HPDE6-E6E7 (cell line): ENCODE data around the gene ATIC.

Experiments used
- DNase-seq: peaks from one replicate; pipeline ENCODE4 v3.0.0; 2011; ENCODE audit warnings: missing footprints; ENCODE audit errors: extremely low spot score

The ATIC gene

DNA sequence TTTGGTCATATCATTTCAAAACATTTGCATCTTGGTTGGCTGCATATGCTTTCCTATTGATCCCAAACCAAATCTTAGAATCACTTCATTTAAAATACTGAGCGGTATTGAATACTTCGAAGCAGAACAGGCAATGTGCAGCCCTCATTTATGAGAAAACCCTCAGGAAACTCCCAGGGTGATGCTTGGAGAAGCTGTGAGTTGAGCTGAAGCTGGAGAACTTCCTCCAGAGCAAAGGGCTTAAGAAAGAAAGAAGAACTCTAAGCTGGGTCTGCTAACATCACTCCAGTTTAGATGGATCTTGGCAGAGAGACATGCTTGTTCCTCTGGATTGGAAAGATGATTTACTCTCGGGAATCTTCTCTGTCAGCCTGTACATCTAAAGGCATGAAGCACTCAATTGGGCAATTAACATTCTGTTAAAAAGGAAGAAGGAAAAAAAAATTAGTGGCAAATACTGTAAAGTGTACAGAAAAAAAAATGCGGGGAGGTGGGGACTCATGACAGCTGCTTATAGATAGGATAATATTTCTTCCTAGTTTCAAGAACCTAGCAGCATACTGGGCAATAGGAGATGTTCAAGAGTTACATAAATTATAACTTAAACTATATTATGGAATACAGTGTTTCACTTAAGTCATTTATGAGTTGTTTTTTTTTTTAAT is 49.5 kb downstream of the ATIC start:
- no peak for DNase-seq

- no peak for DNase-seq
These were observed 50.2 kb downstream of the ATIC start for GRCh38 chr2:215361876-215362561.

DNA sequence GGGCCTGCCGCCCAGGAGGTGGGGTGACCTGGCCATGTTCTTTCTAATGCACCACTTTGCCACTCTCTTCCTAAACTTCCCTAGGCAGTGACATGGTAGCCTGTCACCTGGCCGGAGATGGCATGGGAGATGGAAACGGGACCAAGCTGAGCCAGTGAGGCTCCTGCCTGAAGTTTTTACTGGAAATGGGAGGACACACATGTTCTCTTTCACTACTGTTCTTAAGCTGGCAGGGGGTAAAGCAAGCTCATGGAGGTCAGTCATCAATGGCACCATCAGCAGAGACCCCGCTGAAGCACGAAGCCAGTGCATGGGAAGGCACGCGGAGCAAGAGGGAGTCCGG is 50.7 kb downstream of the ATIC start:
- no peak for DNase-seq

GRCh38 chr2:215363039-215363438 is 51.2 kb downstream of the ATIC start:
- no peak for DNase-seq

DNA sequence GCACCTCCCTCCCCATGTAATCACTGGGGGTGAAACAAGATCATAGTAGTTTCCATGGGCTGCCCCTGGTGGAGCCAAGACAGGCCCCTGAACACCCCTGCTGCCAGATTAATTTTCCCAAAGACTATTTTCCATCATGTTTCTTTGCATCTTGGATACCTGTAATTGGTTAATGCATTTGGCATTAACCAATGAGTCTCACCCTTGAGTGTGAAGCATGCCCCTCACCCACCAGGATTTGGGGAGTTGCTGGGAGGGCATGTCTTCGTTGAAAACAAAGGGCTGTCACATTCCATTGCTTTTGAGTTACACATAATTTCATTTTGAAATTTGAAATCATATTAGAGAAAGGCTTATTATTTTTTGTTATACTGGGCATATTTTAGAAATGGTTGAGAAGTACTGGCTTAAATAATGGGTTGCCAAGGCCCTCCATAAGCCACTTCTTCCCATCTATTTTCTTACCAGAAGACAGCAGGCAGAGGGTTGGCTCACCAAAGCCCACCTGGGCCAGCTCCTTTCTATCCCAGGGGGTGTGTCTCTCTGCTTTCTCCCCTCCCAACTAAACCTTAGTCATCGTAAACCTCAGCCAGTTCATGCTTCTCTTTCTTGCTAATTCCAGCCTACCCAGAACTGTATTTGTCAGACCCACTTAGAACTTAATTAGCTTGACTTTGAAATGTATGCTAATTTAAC is 51.8 kb downstream of the ATIC start:
- DNase-seq, result no peak

DNA sequence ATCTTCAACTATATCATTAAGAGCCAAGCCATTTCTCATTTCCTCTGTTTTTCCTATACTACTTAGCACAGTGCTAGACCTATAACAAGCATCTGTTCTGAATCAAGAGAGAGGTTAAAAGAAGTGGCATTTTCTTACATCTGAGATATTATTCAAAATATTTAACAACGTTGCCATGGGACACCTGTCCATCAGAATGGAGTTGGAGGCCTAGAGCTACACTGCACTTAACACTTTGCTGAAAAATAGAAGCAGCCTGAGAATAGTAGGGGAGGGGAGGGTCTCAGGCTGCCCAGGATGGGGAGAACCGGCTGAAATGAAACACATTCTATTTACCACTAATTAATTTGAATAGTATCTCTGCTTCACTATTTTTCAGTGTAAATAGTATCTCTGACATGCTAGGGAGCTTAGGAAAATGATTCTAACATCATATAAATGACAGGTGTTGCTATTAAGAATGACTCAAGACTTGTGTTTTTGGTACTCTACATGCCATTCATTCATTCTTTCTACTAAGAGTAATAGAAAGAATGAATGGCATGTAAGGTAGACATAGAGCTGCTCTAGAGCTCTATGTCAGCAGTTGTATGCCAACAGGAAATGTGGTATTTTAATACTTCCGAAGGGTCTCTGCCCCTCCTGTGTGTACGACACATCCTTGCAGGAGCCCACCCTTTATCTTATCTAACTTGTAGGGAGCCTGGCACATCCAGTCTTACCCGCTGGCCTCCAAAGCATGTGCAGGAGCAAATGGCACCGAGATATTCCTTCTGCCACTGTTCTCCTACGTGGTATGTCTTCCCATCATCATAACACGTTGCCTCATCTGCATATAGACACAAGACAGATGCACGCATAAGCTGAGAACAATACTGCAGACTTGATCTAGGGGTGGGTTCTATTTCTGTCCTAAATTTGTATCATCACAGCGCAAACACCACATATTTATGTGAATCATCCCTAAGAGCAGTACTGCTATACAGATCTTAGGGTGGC is 52.6 kb downstream of the ATIC start:
- DNase-seq, result no peak

DNA sequence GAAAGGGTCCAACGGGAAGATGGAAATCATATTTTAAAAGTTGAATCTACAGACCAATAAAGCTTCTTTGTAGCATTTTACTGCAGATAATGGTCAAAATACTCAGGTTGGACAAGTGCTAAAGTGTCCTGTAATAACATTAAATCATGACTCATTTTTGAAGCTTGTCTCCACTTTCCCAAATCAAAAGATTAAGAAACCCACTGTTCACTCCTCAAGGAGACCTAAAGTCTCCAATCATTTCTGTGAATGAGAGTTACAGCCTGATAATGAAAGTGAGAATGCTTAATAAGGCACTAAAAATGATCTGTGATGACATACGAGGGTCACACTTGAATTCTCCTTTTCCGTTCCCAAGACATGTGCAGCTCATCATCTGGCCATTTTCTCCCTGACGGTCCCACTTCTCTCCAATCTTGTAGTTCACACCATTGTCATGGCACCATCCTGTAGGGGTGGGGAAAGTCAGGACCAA is 53.4 kb downstream of the ATIC start:
- no peak for DNase-seq

- DNase-seq, result no peak
These were observed 54.7 kb downstream of the ATIC start for GRCh38 chr2:215366440-215367032.

GRCh38 chr2:215367662-215368492 is 56.0 kb downstream of the ATIC start:
- peak; percentile 14 for DNase-seq

GRCh38 chr2:215368493-215368809 is 56.6 kb downstream of the ATIC start:
- no peak for DNase-seq

DNA sequence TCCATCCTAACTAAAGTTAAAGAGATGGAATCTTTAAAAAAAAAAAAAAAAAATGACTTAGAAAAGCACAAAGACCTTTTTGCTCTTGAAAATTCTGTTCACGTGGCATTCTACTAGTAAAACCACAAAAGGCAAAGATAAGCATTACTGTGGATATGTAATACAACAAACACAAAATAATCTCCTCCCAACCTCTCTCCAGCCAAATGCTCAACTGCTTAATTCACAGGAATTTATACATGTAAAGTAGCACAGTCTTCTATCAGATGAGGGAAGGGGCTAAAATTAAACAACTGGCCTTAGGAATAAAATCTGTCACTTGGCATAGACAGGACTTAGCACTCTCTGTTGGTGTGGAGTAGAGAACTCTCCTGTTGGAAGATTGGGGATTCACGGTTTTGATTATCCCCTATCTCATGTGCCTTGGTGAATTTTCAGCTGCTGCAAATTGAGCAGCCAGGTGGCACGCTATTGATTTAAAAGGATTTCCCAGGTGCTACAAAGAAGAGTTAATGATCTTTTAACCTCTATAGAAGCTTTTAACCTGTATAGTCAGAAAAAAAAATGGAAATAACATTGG is 57.4 kb downstream of the ATIC start:
- no peak for DNase-seq

DNA sequence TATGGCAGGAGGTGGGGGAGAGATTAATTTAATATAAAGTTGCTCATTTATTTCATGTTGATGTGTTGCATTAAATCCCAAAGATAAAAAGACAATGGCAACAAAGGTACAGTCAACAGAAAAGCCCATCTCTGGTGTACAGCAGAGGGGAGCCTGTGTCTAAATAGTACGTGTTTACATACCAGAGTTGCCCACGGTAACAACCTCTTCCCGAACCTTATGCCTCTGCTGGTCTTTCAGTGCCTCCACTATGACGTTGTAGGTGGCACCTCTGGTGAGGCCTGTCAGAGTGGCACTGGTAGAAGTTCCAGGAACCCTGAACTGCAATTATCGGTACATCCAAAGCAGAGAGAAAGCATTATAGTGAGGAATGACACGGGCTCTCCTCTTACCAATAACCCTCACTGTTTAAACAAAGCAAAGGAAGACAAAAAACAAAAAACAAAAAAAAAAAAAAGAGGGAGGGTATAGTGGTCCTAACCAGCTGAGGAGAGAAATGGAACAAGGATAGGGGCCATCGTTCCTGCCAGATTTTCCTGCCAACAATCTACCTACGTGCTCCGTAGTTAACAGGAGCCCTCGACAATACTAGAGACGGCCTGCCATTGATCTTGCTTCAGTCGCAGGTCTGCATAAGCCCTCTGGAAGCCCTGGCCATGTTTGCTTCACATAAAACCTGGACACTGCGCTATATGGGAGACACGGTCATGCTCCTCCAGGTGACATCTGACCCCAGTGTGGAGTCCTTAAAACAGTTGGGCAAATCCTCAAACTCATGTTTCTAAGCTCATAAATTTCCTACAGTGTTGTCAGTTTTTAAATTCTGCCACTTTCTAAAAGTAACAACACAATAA is 58.5 kb downstream of the ATIC start:
- DNase-seq, result no peak

DNA sequence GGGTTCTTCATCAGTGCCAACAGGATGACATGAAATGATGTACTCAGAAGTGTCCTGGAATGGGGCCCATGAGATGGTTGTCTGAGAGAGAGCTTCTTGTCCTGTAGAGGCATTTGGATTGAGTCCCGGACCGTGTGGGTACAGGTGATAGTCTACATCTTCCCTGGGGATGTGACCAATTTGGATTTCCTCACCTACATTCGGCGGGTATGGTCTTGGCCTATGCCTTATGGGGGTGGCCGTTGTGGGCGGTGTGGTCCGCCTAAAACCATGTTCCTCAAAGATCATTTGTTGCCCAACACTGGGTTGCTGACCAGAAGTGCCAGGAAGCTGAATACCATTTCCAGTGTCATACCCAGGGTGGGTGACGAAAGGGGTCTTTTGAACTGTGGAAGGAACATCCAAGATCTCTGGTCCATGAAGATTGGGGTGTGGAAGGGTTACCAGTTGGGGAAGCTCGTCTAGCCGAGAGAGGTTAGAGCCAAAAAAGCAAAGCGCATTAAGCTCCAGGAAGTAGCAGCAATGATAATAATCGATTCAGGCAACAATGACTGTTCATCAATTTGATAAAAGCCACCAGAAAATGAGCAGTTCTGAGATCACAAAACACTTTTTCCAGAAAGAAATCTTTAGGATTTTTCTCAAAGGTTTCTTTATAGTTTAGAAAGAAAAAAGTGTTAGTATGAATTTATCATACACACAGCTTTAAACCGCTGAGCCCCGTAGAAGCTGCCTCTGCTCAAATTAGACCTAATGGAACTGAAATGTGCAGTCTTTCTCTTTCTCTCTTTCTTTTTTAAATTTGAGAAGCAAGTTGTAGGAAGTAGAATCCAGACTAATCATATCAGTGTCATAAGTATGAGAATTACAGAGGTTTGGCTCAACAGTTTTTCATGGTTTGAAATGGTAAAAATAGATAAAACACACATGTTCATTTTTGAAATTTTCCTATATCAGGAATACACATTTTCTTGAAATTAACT is 60.3 kb downstream of the ATIC start:
- DNase-seq, result no peak

GRCh38 chr2:215372968-215373649 is 61.2 kb downstream of the ATIC start:
- no peak for DNase-seq

- DNase-seq, result no peak
These were observed 62.1 kb downstream of the ATIC start for GRCh38 chr2:215374002-215374401.

DNA sequence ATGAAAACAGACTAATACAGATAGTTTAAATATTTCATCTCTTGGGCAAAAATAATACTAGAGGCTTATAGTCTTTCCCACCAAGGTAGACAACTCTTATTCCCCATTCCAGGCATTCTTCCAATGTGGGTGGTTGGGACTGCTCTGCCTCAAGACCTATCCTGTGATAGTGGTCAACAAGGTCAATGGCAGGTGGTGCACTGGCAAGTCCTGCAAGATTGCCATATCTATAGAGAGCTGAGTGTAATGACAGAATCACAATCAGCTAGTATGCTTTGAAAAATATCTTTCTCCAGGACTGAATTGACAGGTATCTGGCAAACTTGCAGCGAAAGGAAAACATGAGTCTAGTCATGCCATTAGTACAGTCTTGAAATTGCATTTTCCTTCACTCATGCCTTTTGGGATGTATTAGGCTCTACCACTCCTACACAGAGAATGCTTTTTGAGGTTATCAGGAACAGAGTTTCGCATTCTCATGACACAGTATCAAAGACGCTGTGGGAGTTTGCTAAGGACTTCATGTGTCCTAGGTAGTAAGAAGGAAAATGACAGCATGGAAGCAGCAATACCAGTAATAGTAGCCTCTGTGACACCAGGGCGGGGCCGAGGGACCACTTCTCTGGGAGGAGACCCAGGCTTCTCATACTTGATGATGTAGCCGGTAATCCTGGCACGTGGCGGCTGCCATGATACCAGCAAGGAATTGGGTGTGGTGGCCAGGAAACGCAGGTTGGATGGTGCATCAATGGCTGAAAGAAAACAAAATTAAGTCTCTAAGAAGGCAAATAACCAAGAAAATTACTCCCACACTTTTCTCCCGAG is 63.0 kb downstream of the ATIC start:
- no peak for DNase-seq

GRCh38 chr2:215375467-215375830 is 63.6 kb downstream of the ATIC start:
- DNase-seq, result no peak
